HepG2 (cell line): ENCODE data around the gene ZNF445. TPM values are rescaled to one million over a fixed set of nuclear protein-coding genes. Genes with fewer than 3 reads are reported as not detected.

Source experiments
- ATF1 ChIP-seq: IDR thresholded peaks from 2 replicates; pipeline ENCODE4 v1.6.1; 2016; ENCODE audit warnings: mild to moderate bottlenecking, control low read depth
- KAT8 ChIP-seq: IDR thresholded peaks from 2 replicates; pipeline ENCODE4 v1.6.1; 2016; ENCODE audit warnings: missing genetic modification reagents, missing compliant biosample characterization
- NCOA5 ChIP-seq: sonication (generic); formaldehyde crosslinking; IDR thresholded peaks from 2 replicates; pipeline ENCODE4 v1.4.0; 2020; ENCODE audit warnings: missing genetic modification reagents
- NR1H2 ChIP-seq: sonication (generic); formaldehyde crosslinking; IDR thresholded peaks from 2 replicates; pipeline ENCODE4 v1.8.1; 2022; ENCODE audit warnings: low read depth, missing genetic modification reagents, borderline replicate concordance
- SCMH1 ChIP-seq: sonication (generic); formaldehyde crosslinking; IDR thresholded peaks from 2 replicates; pipeline ENCODE4 v1.9.0; 2021; ENCODE audit warnings: missing genetic modification reagents, mild to moderate bottlenecking, borderline replicate concordance
- SMAD1 ChIP-seq: sonication (generic); formaldehyde crosslinking; IDR thresholded peaks from 2 replicates; pipeline ENCODE4 v1.4.0; 2020; ENCODE audit warnings: missing genetic modification reagents, low read depth, mild to moderate bottlenecking, borderline replicate concordance
- SMAD9 ChIP-seq: sonication (generic); formaldehyde crosslinking; IDR thresholded peaks from 2 replicates; pipeline ENCODE4 v1.5.1; 2020; ENCODE audit warnings: mild to moderate bottlenecking, missing genetic modification reagents
- TSC22D2 ChIP-seq: sonication (generic); formaldehyde crosslinking; IDR thresholded peaks from 2 replicates; pipeline ENCODE4 v1.5.1; 2020; ENCODE audit warnings: missing genetic modification reagents, mild to moderate bottlenecking, borderline replicate concordance
- ZNF33B ChIP-seq: sonication (generic); formaldehyde crosslinking; IDR thresholded peaks from 2 replicates; pipeline ENCODE4 v1.5.1; 2020; ENCODE audit warnings: mild to moderate bottlenecking, missing genetic modification reagents
- ZNF570 ChIP-seq: sonication (generic); formaldehyde crosslinking; IDR thresholded peaks from 2 replicates; pipeline ENCODE4 v1.4.0; 2020; ENCODE audit warnings: mild to moderate bottlenecking, missing genetic modification reagents, borderline replicate concordance
- ZNF672 ChIP-seq: sonication (generic); formaldehyde crosslinking; IDR thresholded peaks from 2 replicates; pipeline ENCODE4 v1.8.1; 2022; ENCODE audit warnings: missing genetic modification reagents
- polyA plus RNA-seq, 8 experiments: library from polyadenylated mRNA; depleted of rRNA in 3 of 8; stranded (reverse) in 7 of 8; unstranded in 1 of 8; fragments of >200 nt; fragmentation: Illumina TruSeq in 4 of 8; extraction: Trizol in 4 of 8; gene quantifications; 2 replicates each; pipeline versions ENCODE4 v1.2.1 to v1.2.3, GENCODE V29; 2011 to 2016; ENCODE audit warnings: low read depth in 4 of 8, missing spikeins in 1 of 8, mixed read lengths in 1 of 8; ENCODE audit not compliant: insufficient read depth in 1 of 8
- total RNA-seq, 5 experiments: library from RNA; depleted of rRNA; stranded (reverse); fragments of >200 nt; fragmentation: Illumina TruSeq; extraction: Trizol; gene quantifications; 2 replicates each; pipeline ENCODE4 v1.2.3, GENCODE V29; 2016; ENCODE audit warnings: low read depth in 1 of 5
- TF ChIP-seq, protein P1 (sequence below): sonication (generic); formaldehyde crosslinking; IDR thresholded peaks from 2 replicates; pipeline ENCODE4 v1.4.0; 2020; ENCODE audit warnings: missing genetic modification reagents
- TF ChIP-seq, protein P2 (sequence below): sonication (generic); formaldehyde crosslinking; IDR thresholded peaks from 2 replicates; pipeline ENCODE4 v1.4.0; 2020; ENCODE audit warnings: missing genetic modification reagents
- TF ChIP-seq, protein P3 (sequence below): sonication (generic); formaldehyde crosslinking; conservative IDR thresholded peaks from 2 replicates; pipeline ENCODE4 v1.5.0; 2020; ENCODE audit warnings: missing genetic modification reagents
- TF ChIP-seq, protein P4 (sequence below): fragments of 450-650 bp; IDR thresholded peaks from 2 replicates; pipeline ENCODE4 v1.6.1; 2017; ENCODE audit warnings: mild to moderate bottlenecking
- TF ChIP-seq, protein P5 (sequence below): sonication (generic); formaldehyde crosslinking; IDR thresholded peaks from 2 replicates; pipeline ENCODE4 v1.8.1; 2022; ENCODE audit warnings: mild to moderate bottlenecking, missing genetic modification reagents
- TF ChIP-seq, protein P6 (sequence below): IDR thresholded peaks from 2 replicates; pipeline ENCODE4 v1.6.1; 2016; ENCODE audit warnings: low read depth, control low read depth

Gene ZNF445
- total and polyA plus RNA-seq, 2 of the 13 experiments (the other 11 are each of a cell fraction or from before 2014, with no cell fraction given) = 4.4 to 10.3 TPM

DNA sequence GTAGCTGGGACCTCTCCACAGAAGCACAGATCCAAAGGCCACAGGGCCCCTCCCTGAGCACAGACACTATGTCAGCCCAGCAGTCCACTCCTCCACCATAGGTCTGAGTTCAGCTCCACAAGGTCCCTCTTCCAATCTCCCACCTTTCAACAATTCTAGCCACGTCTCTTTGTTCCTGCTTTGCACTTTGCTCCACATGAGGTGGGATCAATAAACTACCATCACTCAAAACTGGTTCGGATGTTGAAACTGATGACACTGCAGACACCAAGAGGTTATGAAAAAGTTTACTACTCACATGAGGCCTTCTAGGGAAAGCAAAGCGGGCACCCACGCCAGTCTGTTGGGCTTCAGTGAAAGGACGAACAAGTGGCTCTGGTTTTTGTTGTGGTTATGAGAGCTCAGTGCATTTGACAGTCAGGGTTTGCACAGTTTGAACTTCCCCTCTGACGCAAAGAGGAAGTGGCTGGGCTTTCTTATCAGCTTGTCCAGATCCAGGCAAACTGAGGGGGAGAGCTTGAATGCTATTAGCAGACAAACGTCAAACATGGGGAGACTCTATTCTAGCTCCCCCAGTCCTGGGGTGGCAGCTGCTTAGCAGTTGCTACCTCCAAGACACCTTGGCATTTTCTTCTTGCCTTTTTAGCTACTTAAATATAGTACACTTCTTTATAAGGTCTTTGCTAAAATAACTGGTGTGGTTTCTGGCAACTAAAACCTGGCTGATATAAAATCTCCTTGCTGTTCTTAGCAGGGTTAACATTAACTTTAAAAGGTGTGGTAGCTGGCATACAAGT, 37.8 kb downstream of the ZNF445 start (continued):
- TF ChIP-seq, protein P1, sequence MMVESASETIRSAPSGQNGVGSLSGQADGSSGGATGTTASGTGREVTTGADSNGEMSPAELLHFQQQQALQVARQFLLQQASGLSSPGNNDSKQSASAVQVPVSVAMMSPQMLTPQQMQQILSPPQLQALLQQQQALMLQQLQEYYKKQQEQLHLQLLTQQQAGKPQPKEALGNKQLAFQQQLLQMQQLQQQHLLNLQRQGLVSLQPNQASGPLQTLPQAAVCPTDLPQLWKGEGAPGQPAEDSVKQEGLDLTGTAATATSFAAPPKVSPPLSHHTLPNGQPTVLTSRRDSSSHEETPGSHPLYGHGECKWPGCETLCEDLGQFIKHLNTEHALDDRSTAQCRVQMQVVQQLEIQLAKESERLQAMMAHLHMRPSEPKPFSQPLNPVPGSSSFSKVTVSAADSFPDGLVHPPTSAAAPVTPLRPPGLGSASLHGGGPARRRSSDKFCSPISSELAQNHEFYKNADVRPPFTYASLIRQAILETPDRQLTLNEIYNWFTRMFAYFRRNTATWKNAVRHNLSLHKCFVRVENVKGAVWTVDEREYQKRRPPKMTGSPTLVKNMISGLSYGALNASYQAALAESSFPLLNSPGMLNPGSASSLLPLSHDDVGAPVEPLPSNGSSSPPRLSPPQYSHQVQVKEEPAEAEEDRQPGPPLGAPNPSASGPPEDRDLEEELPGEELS (CRISPR knock-in tag) = peak; percentile 93
- TF ChIP-seq, protein P2, sequence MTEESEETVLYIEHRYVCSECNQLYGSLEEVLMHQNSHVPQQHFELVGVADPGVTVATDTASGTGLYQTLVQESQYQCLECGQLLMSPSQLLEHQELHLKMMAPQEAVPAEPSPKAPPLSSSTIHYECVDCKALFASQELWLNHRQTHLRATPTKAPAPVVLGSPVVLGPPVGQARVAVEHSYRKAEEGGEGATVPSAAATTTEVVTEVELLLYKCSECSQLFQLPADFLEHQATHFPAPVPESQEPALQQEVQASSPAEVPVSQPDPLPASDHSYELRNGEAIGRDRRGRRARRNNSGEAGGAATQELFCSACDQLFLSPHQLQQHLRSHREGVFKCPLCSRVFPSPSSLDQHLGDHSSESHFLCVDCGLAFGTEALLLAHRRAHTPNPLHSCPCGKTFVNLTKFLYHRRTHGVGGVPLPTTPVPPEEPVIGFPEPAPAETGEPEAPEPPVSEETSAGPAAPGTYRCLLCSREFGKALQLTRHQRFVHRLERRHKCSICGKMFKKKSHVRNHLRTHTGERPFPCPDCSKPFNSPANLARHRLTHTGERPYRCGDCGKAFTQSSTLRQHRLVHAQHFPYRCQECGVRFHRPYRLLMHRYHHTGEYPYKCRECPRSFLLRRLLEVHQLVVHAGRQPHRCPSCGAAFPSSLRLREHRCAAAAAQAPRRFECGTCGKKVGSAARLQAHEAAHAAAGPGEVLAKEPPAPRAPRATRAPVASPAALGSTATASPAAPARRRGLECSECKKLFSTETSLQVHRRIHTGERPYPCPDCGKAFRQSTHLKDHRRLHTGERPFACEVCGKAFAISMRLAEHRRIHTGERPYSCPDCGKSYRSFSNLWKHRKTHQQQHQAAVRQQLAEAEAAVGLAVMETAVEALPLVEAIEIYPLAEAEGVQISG (CRISPR knock-in tag) = peak; percentile 94
- TF ChIP-seq KAT8 (CRISPR knock-in tag) (peak; percentile 82), ZNF570 (no peak), SCMH1 (CRISPR knock-in tag) (no peak), TSC22D2 (CRISPR knock-in tag) (no peak), ZNF672 (CRISPR knock-in tag) (no peak), NCOA5 (CRISPR knock-in tag) (no peak), ATF1 (peak; percentile 80), SMAD9 (CRISPR knock-in tag) (no peak), ZNF33B (CRISPR knock-in tag) (no peak), NR1H2 (CRISPR knock-in tag) (no peak), SMAD1 (CRISPR knock-in tag) (no peak)
- TF ChIP-seq, protein P3, sequence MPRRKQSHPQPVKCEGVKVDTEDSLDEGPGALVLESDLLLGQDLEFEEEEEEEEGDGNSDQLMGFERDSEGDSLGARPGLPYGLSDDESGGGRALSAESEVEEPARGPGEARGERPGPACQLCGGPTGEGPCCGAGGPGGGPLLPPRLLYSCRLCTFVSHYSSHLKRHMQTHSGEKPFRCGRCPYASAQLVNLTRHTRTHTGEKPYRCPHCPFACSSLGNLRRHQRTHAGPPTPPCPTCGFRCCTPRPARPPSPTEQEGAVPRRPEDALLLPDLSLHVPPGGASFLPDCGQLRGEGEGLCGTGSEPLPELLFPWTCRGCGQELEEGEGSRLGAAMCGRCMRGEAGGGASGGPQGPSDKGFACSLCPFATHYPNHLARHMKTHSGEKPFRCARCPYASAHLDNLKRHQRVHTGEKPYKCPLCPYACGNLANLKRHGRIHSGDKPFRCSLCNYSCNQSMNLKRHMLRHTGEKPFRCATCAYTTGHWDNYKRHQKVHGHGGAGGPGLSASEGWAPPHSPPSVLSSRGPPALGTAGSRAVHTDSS (CRISPR knock-in tag) = no peak
- TF ChIP-seq, protein P4, sequence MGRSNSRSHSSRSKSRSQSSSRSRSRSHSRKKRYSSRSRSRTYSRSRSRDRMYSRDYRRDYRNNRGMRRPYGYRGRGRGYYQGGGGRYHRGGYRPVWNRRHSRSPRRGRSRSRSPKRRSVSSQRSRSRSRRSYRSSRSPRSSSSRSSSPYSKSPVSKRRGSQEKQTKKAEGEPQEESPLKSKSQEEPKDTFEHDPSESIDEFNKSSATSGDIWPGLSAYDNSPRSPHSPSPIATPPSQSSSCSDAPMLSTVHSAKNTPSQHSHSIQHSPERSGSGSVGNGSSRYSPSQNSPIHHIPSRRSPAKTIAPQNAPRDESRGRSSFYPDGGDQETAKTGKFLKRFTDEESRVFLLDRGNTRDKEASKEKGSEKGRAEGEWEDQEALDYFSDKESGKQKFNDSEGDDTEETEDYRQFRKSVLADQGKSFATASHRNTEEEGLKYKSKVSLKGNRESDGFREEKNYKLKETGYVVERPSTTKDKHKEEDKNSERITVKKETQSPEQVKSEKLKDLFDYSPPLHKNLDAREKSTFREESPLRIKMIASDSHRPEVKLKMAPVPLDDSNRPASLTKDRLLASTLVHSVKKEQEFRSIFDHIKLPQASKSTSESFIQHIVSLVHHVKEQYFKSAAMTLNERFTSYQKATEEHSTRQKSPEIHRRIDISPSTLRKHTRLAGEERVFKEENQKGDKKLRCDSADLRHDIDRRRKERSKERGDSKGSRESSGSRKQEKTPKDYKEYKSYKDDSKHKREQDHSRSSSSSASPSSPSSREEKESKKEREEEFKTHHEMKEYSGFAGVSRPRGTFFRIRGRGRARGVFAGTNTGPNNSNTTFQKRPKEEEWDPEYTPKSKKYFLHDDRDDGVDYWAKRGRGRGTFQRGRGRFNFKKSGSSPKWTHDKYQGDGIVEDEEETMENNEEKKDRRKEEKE = no peak
- TF ChIP-seq, protein P5, sequence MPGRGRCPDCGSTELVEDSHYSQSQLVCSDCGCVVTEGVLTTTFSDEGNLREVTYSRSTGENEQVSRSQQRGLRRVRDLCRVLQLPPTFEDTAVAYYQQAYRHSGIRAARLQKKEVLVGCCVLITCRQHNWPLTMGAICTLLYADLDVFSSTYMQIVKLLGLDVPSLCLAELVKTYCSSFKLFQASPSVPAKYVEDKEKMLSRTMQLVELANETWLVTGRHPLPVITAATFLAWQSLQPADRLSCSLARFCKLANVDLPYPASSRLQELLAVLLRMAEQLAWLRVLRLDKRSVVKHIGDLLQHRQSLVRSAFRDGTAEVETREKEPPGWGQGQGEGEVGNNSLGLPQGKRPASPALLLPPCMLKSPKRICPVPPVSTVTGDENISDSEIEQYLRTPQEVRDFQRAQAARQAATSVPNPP (CRISPR knock-in tag) = 0 out of 2 replicates have a peak, but pooled peaks have one; percentile 66
- TF ChIP-seq, protein P6, sequence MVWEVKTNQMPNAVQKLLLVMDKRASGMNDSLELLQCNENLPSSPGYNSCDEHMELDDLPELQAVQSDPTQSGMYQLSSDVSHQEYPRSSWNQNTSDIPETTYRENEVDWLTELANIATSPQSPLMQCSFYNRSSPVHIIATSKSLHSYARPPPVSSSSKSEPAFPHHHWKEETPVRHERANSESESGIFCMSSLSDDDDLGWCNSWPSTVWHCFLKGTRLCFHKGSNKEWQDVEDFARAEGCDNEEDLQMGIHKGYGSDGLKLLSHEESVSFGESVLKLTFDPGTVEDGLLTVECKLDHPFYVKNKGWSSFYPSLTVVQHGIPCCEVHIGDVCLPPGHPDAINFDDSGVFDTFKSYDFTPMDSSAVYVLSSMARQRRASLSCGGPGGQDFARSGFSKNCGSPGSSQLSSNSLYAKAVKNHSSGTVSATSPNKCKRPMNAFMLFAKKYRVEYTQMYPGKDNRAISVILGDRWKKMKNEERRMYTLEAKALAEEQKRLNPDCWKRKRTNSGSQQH = no peak; the same call in 1 of the 2 replicates
